IPS-18a (cell line): Measurements from ENCODE around the gene OS9.

Experiments used
- H3K27ac ChIP-seq: one replicate; pipeline ENCODE4 v1.5.1; 2013; ENCODE audit warnings: low read length
- H3K27me3 ChIP-seq: one replicate; pipeline ENCODE4 v1.6.1; 2013; ENCODE audit warnings: mild to moderate bottlenecking, low read length; ENCODE audit not compliant: control insufficient read depth, insufficient read depth
- H3K36me3 ChIP-seq: one replicate; pipeline ENCODE4 v1.6.1; 2013; ENCODE audit warnings: low read depth, low read length; ENCODE audit not compliant: control insufficient read depth
- H3K4me1 ChIP-seq: one replicate; pipeline ENCODE4 v1.6.1; 2013; ENCODE audit warnings: low read depth, low read length; ENCODE audit not compliant: control insufficient read depth
- H3K4me3 ChIP-seq: one replicate; pipeline ENCODE4 v1.5.1; 2013; ENCODE audit warnings: low read length
- H3K9ac ChIP-seq: one replicate; pipeline ENCODE4 v1.6.1; 2013; ENCODE audit warnings: mild to moderate bottlenecking, low read length, moderate library complexity
- H3K9me3 ChIP-seq: one replicate; pipeline ENCODE4 v1.6.1; 2013; ENCODE audit warnings: low read depth, low read length; ENCODE audit not compliant: control insufficient read depth

OS9 gene

DNA sequence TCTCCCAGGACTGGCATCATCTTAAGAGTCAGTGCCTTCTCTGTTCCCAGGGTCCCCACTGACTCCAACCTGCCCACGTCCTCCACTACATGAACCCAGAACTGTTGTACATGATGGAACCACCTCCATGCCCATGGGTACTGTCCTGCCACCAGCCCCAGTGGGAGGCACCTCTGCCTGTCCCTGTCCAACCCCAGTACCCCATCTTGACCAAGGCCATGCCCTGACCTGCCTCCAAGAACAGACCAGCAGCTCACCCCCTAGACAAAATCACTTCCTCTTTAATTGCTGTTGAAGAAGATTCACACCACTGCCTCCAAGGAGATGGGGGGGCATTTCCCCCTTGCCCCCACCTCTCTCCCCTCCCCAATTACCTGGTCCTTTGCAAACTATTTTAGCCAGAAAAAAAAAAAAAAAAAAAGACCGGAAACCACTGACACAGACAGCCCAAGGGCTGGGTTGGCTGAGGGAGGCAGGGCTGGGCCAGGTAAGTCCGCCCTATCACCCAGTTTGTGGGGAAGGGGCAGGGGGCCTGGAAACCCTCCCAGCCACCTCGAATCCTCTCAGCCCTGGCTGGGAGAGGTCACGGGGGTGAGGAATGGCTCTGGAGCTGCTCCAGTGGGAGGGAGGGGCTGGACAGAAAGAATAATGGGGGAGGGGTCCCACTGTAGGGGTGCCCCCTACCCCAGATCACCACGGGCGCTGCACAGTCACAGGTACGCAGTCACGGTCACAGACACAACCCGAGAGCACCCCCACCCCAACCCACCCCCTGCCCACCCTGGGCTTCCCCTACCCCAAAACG, 31.2 kb downstream of the OS9 start:
- Histone ChIP-seq H3K4me1 (no peaks in the 10 kb centered on the region), H3K4me3 (no peak overlapping the region), H3K36me3 (no peaks in the 10 kb centered on the region), H3K9ac (no peak overlapping the region), H3K27me3 (peaks cover 71% of the 10 kb centered on the region), H3K9me3 (no peaks in the 10 kb centered on the region), H3K27ac (no peak overlapping the region)

DNA sequence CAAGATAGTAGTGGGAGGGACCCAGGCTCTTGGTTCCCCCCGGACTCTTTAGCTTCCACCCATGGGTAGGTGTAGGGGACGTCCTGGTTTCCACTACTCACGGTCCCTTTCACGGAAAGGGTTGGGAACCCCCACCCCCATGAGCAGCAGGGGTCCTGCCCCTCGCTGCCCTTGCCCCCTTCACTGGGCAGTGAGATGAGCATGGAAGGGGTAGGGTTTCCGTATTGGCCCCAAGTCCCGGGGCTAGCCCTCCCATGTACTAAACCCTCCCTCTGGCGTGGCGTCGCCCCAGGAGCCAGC, 31.9 kb downstream of the OS9 start:
- Histone ChIP-seq H3K9me3 (no peaks in the 10 kb centered on the region), H3K36me3 (no peaks in the 10 kb centered on the region), H3K9ac (no peak overlapping the region), H3K4me3 (peak overlapping the region; percentile 75), H3K27me3 (peaks cover 78% of the 10 kb centered on the region), H3K27ac (no peak overlapping the region), H3K4me1 (no peaks in the 10 kb centered on the region)

DNA sequence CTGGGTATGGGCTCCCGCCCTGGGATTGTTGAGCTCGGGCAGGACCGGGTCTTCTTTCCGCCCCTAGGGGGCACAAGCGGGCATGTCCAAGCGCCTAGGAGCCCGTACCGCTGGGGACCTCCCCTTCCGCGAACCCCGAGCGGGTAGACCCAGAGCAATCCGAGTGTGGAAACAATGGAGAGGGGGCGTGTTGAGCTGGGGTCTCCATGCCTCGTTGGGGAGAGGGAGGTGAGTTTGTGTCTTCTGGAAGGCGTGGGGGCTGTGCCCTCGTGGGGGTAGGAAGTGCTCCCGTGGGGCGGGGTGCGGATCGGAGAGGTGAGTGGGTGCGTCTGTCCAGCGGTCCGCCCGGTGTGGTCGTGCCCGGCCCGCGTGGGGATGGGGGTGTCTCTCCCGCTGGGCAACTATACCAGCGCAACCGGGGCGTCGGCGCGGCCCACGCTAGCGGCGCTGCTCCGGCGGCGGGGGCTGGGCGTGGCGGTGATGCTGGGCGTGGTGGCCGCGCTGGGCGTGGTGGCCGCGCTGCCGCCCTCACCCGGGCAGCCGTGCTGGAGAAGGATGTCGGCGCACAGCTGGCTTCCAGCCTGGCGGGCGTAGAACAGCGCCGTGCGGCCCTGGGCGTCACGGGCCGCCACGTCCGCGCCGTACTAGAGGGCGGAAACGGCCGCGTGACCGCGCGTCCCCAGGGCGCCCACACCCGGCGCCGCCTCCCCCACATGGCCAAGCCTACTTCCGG, 32.4 kb downstream of the OS9 start:
- H3K27me3 ChIP-seq: peaks cover 83% of the 10 kb centered on the region
- no peak overlapping the region for H3K9ac ChIP-seq
- H3K4me1 ChIP-seq: no peaks in the 10 kb centered on the region
- peak overlapping the region; percentile 75 for H3K4me3 ChIP-seq
- no peaks in the 10 kb centered on the region for H3K36me3 ChIP-seq
- H3K27ac ChIP-seq: no peak overlapping the region
- no peaks in the 10 kb centered on the region for H3K9me3 ChIP-seq

DNA sequence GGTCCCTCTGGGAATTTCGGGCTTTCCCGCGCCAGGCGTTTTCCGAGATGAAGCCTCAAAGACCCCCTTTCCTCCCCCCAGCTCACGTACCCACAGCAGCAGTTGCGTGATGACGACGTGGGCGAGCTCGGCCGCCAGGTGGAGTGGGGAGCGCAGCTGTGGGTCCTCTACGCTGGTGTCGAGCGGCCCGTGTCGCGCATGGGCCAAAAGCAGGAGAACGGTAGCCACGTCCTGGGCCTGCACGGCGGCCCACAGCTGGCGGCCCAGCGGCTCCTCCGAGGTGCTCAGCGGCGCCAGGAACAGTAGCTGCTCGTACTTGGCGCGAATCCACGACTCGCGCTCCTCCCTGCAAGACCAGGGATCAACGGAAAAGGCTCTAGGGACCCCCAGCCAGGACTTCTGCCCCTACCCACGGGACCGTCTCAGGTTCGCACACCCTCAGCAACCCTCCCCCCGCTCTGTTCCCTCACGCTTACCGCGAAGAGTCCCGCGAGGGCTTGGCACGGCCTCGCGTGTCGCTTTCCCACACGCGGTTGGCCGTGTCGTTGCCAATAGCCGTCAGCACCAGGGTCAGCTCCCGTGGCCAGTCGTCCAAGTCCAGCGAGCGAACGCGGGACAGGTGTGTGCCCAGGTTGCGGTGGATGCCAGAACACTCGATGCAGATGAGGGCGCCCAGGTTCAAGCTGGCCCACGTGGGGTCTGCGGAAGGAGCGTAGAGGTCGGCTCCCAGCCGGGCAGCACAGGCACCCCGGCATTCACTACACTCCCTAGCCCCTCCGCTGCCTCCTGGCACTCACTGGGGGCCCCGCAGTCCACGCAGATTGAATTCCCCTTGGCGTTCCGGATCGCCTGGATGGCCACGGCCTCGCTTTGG, 33.2 kb downstream of the OS9 start:
- Histone ChIP-seq H3K27ac (no peak overlapping the region), H3K9ac (no peak overlapping the region), H3K36me3 (no peaks in the 10 kb centered on the region), H3K9me3 (no peaks in the 10 kb centered on the region), H3K27me3 (peaks cover 91% of the 10 kb centered on the region), H3K4me1 (no peaks in the 10 kb centered on the region), H3K4me3 (peak overlapping the region; percentile 75)

DNA sequence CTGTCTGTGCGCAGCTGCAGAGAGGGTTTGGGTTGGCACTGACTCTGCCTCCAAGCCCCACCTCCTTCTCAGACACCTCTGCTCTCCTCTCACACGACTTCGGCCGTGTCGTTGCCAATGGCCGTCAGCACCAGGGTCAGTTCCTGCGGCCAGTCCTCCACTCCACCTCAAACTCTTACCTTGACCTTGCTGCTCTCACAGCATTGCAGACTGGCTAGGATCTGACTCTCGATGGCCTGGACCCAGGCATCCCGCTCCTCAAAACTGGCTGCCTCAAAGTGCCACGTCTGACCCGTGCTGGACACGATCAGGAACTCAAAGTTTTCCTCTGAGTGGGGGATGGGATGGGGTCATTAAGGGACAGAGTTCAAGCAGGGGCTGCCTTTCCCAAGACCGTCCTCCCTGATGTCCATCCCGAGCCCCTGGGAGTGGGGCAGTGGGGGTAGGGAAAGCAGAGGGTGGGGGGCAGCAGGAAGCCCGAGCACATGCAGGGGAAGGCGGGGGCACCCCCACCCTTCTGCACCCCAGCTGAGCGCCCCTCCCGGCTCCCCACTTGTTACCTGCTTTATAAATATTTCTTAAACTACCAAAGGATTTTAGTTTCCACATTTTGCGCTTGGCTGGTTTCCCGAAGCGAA, 33.9 kb downstream of the OS9 start:
- Histone ChIP-seq H3K4me3 (no peak overlapping the region), H3K27ac (no peak overlapping the region), H3K9me3 (no peaks in the 10 kb centered on the region), H3K4me1 (no peaks in the 10 kb centered on the region), H3K9ac (no peak overlapping the region), H3K36me3 (no peaks in the 10 kb centered on the region), H3K27me3 (peaks cover 98% of the 10 kb centered on the region)

DNA sequence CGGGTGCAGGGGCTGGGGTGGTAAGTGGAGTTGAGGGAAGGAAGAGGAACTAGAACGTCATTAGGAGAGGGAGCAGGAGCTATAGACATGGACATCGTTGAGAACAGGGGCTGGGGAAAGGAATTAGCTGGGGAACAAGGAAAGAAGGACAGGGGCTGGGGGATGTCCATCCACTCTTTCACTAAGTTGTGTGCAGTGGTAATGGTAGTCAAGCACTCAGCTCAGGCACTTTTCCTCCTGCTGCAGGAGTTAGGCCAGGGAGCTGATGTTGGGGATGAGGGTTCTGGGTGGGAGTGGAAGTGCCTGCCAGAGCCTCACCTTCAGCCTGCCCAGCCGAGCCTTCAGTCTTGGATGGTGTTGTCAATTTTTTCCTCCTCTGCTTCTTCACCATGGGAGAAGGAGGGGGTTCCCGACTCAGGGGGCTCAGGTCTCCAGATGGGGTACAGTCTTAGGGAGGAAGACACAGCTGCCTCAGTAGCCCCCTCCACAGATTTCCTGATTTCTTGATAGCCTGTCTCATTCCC, 35.5 kb downstream of the OS9 start:
- Histone ChIP-seq H3K4me3 (no peak overlapping the region), H3K4me1 (no peaks in the 10 kb centered on the region), H3K27ac (no peak overlapping the region), H3K27me3 (peaks cover 99% of the 10 kb centered on the region), H3K9ac (no peak overlapping the region), H3K36me3 (no peaks in the 10 kb centered on the region), H3K9me3 (no peaks in the 10 kb centered on the region)

DNA sequence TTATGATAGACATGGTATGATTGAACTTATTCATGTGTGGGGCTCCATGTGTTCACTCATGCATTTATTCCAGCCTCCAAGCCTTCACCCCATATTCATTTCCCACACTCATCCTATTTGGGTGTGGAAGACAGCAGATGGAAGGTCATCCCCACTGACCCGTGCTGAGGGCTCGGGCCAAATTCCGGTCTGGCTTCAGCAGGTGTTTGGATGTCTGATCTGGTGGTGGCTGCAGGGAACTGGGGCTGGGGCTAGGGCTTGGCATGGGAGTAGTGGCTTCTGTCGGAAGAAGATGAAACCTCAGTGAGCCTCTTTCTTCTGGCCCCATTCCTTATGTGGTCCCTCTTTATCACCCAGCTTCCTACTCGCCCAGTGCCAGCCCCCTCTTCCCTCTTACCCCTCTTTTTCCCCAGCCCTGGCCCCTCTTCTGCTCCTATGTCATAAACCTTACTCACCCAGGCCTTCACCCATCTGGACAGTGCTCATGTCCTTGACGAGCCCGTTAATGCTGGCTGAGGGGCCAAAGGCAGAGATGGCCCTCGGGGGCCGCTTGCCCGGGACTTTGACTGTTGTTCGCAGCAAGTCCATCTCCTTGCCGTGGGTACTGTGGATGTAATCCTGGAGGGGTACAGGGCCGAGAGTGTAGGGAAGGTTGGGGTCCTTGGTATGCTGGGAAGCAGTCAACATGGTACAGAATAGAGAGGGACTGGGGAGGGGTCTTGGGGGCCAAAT, 36.6 kb downstream of the OS9 start:
- Histone ChIP-seq H3K9ac (no peak overlapping the region), H3K9me3 (no peaks in the 10 kb centered on the region), H3K36me3 (no peaks in the 10 kb centered on the region), H3K4me1 (peaks cover 5% of the 10 kb centered on the region), H3K4me3 (no peak overlapping the region), H3K27ac (no peak overlapping the region), H3K27me3 (peaks cover 99% of the 10 kb centered on the region)

DNA sequence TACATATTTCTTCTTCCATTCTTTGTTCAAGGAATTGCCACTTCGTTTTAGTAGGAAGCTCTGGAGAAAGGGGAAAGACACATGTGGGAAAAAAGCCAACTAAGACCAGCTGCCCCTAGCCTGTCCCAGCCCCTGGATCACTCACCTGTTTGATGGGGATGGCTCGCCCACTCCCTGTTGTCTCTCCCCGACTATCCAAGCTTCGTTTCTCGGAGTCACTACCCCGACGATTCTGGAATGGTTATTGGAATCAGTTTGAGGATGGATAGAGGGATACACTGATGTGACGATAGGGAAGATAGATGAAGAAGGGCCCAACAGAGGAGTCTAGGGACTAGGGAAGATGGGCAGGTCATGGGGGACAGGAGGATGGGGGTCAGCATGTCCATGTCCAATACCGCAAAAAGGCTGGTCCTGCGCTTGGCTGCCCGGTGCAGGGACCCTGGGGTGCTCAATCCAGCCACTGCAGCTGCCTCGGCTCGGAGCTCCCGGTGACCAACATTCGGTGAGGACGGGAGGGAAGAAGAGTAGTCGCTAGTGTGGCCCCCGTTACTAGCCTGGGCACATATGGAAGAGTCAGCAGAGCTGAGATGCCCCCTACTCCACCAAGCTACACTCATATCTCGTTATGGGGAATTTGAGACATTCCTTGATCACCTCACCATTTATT, 37.6 kb downstream of the OS9 start:
- Histone ChIP-seq H3K9me3 (no peaks in the 10 kb centered on the region), H3K4me1 (peaks cover 8% of the 10 kb centered on the region), H3K4me3 (no peak overlapping the region), H3K36me3 (no peaks in the 10 kb centered on the region), H3K27ac (no peak overlapping the region), H3K9ac (no peak overlapping the region), H3K27me3 (peaks cover 100% of the 10 kb centered on the region)

DNA sequence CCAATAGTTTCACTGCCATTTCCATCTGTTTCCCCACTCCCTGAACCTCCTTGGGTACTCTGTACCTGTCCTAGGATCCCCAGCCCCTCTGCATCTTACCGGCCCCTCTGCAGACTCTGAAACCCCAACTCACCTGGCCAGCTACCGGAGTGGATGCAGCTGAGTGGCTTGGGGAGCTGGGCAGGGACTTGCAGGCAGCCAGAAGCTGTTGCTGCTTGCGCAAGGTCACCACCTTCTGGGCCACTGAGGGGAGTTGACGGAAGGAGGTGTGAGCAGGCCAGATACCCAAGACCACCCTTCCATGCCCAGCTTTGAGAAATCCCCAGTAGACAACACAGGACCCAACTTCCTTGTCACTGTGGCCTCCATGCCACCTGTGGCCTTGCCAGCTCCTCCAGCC, 38.3 kb downstream of the OS9 start:
- Histone ChIP-seq H3K36me3 (no peaks in the 10 kb centered on the region), H3K4me3 (no peak overlapping the region), H3K4me1 (peaks cover 8% of the 10 kb centered on the region), H3K27me3 (peaks cover 100% of the 10 kb centered on the region), H3K9ac (no peak overlapping the region), H3K27ac (no peak overlapping the region), H3K9me3 (no peaks in the 10 kb centered on the region)

DNA sequence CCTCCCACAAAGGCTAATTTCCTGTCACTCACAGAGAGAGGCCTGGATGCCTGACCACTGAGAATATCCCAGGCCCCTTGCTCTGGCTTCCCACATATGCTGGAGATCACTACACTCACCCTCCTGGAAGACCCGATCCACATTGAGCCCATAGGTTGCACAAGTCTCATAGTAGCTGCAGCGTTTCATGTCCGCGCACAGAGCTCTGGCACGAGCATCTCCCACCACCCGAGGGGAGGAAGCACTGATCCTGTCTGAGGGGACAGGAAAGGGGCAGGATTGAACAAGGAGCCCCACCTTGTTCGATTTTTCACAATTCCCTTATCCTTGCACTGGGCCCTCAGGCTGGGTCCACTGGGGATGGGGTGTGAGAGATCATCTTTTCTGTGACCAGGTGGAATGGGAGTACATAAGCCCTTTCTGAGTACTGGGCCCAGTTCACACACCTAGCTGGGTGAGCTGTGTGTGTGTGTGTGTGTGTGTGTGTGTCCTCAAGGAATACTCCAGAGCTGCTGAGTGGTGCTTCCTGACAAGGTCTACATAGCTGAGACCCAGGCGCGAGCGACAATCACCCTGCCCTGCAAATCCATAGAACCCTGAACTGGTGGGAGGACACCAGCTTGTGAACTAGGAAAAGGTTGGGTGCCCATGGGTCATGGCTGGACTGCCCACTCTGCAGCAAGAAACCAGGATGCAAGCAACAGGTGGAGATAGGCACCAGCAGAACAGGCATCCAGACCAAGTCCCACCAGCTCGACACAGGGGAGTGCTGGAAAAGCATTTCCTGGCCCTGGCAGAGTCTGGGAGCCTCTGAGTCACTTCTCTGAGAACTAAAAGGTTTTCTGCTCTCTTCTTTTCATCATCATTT, 39.0 kb downstream of the OS9 start:
- Histone ChIP-seq H3K4me1 (peaks cover 8% of the 10 kb centered on the region), H3K27ac (no peak overlapping the region), H3K9me3 (no peaks in the 10 kb centered on the region), H3K36me3 (no peaks in the 10 kb centered on the region), H3K27me3 (peaks cover 100% of the 10 kb centered on the region), H3K4me3 (no peak overlapping the region), H3K9ac (no peak overlapping the region)
